ENCODE measurements around the gene AUTS2.

Gene AUTS2

GRCh38 chr7:70376561-70377031 is 778.3 kb downstream of the AUTS2 start:
- no peak for DNase-seq

GRCh38 chr7:70377957-70378356 is 779.7 kb downstream of the AUTS2 start:
- DNase-seq = no peak

GRCh38 chr7:70379210-70379609 is 780.9 kb downstream of the AUTS2 start:
- DNase-seq = no peak

GRCh38 chr7:70380421-70381015 is 782.2 kb downstream of the AUTS2 start:
- no peak for DNase-seq

GRCh38 chr7:70383066-70383782 is 784.9 kb downstream of the AUTS2 start:
- no peak for DNase-seq

DNA sequence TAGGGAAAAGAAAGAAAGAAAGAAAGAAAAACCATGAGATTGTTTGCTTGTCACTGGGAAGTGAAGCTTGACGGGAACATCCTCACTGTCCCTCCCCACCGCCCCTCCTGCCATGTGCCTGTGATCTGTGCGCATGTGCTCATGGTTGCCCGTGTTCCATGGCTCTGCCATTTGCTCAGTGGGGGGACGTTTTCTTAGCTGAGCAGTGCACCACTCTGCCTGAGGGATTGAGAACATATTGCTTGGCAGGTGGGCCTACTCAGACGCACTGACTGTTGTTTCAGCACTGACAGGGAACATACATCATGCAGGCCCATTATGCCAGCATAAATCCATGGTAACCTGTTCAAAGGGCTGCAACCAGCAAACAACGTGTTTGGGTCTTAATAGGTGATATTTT is 785.7 kb downstream of the AUTS2 start:
- DNase-seq = no peak

DNA sequence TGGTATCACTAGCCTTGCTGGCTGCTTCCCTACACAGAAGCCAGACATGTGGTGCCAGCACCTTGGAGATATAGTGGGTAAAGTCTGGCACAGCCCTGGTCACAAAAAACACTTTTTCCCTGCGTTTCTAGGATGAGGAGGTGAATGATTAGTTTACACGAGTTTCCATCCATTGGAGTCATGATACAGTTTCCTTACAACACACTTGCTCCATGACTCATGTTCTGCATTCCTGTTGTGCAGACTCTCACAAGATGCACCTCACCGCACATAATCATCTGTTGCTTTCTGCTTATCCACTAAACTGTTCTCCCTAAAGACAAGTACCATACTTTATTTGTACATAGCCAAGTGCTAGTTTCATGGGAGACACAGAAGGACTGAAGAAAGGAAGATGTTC is 786.6 kb downstream of the AUTS2 start:
- no peak for DNase-seq

DNA sequence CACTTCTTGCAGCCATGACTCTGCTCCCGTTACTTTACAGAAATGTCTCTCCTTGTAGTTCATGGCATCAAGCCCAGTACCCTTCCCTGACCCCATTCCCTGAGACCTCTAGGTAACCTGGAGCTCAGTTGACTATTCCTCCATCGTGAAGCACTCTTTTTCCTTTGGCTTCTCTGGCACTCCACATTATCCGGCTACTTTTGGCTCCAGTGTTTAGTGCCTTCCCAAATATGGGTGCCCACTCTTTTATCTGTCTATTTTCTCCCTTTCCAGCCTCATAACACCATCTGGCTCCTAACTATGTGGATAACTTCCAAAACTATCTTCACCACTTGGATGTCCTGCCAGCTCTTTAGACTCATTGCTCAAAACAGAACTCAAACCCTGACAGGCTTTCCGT is 788.9 kb downstream of the AUTS2 start:
- no peak for DNase-seq

- DNase-seq = no peak
Observed at GRCh38 chr7:70389531-70390151, 791.4 kb downstream of the AUTS2 start.

GRCh38 chr7:70390251-70390650 is 792.0 kb downstream of the AUTS2 start:
- DNase-seq = no peak

GRCh38 chr7:70392256-70392876 is 794.1 kb downstream of the AUTS2 start:
- no peak for DNase-seq

DNA sequence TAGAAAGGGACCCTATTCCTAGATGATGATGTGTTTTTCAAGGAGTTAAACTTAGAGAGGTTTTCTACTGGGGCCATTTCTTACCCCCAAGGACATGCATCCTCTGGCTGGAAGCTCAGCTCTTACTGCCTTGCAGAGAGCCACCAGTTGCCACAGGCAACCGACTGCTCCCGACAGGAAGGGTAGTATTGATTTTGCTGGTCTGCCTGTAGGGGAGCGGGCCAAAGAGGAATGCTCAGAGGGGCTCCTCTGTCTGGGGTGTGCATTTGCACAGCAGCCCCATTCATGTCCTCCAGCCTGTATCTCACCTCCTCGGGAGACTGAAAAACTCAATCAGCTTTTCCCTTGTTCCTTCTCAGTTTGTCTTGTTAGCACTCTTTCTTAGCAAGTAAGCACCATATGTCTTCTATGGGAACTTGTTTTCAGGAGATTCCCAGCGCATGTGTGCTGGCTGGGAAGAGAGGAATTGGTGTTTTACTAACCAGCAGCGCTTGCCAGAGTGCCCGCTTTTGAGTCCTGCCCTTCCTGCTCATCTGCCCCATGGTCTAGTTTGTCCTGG is 794.7 kb downstream of the AUTS2 start:
- DNase-seq = no peak

DNA sequence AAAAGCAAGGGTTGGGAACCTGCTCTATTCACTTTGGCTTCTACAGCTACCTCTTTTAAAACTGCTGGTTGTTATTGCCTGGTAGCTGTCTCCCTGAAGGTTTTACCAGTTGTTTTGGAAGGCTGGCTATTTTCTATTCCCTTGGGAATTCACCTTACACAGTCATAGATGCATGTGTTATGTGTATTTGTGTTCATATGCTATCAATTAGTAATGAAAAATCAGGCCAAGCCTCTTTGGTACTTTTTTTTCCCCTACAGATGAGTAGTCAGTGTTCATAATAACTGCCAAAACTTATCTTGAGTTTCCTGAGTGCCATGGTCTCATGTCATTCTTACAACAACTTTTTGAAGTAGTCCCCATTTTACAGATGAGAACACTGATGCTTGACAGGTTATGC is 795.7 kb downstream of the AUTS2 start:
- no peak for DNase-seq

DNA sequence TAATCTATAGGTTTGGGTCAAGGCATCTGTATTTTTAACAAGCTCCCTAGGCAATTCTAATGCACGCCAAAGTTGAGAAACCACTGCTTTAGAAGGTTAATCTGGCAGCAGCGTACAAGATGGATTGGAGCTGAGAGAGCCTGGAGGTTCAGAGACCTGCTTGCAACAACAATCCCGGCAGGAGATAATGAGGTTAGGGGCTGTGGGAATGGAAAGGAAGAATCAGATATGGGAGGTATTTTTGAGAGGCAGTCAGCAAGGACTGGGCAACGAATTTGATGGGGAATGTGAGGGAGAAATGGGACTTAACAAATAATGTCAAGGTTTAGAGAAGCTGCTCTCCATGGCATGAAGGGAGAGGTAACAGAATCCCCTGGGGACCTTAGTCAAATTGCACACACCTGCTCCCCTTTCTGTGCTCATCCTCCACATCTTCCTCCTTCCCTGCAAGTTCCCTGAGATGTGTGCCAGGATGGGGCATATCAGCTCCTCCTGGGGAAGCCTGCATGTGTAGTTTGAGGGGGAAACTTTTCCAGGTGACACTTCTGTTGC is 802.6 kb downstream of the AUTS2 start:
- no peak for DNase-seq

DNA sequence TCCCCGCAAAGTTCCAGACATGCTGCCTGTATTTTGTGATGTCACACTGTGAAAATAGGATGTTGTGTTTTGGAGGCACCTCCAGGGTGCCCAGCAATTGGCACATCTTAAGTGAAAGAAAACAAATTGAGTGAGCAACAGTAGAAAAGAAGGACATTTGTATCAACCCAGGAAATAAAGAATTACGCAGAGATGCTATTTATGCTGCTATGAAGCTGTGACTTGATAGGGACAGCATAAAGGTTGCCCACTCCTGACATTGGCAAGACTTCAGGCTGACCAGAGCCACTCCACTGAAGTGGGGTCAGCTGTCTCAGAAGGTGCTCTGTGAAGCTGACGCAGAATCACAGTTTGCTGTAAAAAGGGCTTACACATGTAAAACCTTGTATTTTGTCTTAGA is 803.8 kb downstream of the AUTS2 start:
- no peak for DNase-seq

DNA sequence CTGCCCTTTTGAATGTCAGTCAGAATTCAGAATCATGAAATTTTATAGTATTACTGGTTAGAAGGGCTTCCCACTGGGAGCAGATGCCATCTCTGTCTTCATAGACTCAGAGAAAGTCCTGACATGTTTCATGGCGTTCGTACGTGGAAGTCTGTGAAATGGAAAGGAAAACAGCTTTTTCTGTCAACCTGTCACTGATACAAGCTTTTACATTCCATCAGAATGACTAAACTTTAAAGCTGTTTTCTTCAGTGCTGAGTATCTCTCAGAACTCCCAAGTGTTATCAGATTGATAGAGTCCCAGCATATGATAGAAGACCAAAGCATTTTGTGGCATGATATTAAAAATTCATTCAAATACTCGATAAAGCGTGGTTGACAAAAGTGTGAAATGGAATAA is 807.0 kb downstream of the AUTS2 start:
- DNase-seq = no peak

DNA sequence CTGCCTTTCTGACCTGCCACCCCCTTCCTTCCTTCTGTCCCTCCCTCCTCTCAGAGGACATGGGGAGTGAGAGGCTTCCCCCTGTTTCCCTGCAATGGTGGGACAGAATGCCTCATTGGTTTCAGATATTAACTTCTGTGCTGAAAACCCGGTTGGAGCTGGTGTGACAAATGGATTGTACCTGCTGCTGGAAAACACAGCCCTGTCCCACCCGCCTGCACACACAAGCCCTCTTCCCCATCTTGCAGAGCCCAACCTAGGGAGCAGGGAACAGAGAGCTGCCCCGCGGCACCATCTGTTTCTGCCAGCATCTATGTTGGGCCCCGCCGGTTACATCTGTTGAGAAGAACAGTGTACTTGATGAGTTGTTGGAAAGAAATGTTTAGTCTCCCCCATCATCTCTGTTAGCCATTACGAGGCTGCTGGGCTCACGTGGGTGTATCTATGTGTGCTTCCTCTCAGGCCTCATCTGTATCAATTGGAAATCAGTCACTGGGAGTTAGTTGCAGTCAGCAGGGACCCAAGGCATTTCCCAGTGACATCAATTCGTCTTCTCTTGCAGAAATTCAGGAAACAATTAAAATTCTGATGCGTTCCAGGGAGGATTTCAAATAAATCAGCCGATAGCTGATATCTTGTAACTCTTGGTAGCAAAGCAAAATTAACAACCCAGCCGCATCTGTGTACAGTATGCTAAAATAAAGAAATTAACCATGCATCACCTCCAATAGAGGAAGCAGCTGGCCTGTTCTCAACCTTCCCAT is 808.1 kb downstream of the AUTS2 start:
- no peak for DNase-seq

- no peak for DNase-seq
Observed at GRCh38 chr7:70406950-70407209, 808.6 kb downstream of the AUTS2 start.

DNA sequence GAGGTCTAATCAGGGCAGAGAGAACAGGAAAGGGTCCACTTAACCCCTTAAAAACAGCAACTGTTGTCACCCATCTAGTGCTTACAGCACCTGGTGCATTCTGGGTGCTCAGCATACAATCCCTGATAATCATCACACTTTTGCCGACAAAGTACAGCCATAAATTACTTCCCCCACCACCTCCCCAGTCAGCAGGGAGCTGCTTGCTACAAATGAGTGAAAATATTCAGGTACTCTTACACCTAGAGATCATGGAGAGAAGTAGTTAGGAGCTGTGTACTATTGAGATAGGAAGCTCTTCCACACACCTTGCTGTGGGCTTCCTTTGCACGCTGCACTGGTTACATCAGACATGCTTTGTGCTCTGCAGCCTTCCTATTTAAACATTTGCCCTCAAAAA is 810.2 kb downstream of the AUTS2 start:
- no peak for DNase-seq

GRCh38 chr7:70408891-70409290 is 810.6 kb downstream of the AUTS2 start:
- no peak for DNase-seq

DNA sequence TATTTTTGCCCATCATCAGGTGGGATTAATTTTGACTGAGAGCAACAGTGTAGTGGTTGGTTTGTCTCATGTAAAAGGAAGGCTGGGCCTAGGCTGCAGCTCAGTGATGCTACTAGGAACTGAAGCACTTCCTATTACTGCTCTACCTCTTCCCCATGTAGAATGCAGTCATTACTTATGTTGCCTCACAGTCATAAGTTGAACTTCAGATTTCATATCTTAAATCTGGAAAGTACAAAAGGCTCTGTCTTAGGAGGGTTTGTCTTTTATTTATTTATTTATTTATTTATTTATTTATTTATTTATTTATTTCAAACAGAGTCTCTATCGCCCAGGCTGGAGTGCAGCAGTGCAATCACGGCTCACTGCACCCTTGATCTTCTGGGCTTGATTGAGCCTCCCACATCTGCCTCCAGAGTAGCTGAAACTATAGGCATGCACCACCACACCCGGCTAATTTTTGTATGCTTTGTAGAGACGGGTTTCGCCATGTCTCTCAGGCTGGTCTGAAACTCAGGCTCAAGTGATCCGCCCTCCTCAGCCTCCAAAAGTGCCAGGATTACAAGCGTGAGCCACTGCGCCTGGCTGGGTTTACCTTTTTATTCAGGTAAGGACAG is 812.0 kb downstream of the AUTS2 start:
- no peak for DNase-seq

DNA sequence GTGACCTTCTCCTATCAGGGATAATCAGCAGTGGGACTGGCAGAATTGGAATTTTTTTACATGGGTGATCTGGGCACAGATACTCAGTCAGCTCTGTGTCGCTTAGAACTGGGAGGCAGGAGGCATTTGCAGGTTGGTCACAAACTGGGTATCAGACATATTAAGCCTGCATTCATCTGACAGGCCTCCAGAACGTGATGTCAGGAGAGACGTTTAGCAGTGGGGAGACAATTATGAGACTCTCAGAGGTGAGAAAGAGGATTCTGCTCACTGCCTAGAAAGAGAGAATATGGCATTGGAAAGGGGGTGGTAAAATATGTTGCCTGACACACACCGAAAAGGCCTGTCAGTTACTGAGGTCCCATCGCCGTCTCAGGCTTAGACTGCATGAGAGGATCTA is 816.1 kb downstream of the AUTS2 start:
- no peak for DNase-seq

All from activated CD8-positive, alpha-beta memory T cell treated with anti-CD3 and anti-CD28 coated beads, Interleukin-2, amount 50 U/mL, for 48 hours (primary cell).